CD4-positive, CD25-positive, alpha-beta regulatory T cell (primary cell): ENCODE results near the gene ZMYM3. TPM values are rescaled to one million over a fixed set of nuclear protein-coding genes. Genes with fewer than 3 reads are reported as not detected.

Experiments used
- ATAC-seq, 2 donors: fragments of 150-1000 bp; cut with Tn5 transposase; one replicate each; pipeline ENCODE4 v1.10.0; 2021; ENCODE audit warnings: low read depth in 2 of 2, moderate number of reproducible peaks in 2 of 2, moderate library complexity in 1 of 2
- DNase-seq, 3 donors: peaks; one replicate each; pipeline versions ENCODE4 v3.0.0 to v3.0.0-alpha.2; 2012 to 2022; ENCODE audit warnings: mixed read lengths in 1 of 3
- H3K27ac ChIP-seq: one replicate; pipeline ENCODE4 v1.7.0; 2013; ENCODE audit warnings: mild to moderate bottlenecking, low read length; ENCODE audit not compliant: insufficient read depth, poor library complexity, severe bottlenecking
- H3K27me3 ChIP-seq: one replicate; pipeline ENCODE4 v1.7.0; 2013; ENCODE audit warnings: low read length; ENCODE audit not compliant: control insufficient read depth, insufficient read depth
- H3K36me3 ChIP-seq: one replicate; pipeline ENCODE4 v1.7.0; 2013; ENCODE audit warnings: mild to moderate bottlenecking, low read length, moderate library complexity; ENCODE audit not compliant: control insufficient read depth, insufficient read depth
- H3K4me1 ChIP-seq: 2 replicates; pipeline ENCODE4 v1.7.0; 2013; ENCODE audit warnings: mild to moderate bottlenecking, low read length; ENCODE audit not compliant: insufficient read depth, control insufficient read depth, poor library complexity, severe bottlenecking
- H3K4me3 ChIP-seq: one replicate; pipeline ENCODE4 v1.7.0; 2013; ENCODE audit warnings: low read depth, mild to moderate bottlenecking, low read length, moderate library complexity
- H3K9me3 ChIP-seq, 2 experiments: 1 replicate in 1 of 2; 2 replicates in 1 of 2; pipeline ENCODE4 v1.7.0; 2013; ENCODE audit warnings: low read length in 2 of 2, mild to moderate bottlenecking in 1 of 2, moderate library complexity in 1 of 2; ENCODE audit not compliant: control insufficient read depth in 2 of 2
- H3K27ac Mint-ChIP-seq, 3 donors: one replicate each; pipeline ENCODE4 v1.8.0; 2020 to 2022; ENCODE audit warnings: mild to moderate bottlenecking in 3 of 3, mixed read lengths in 3 of 3, moderate library complexity in 2 of 3
- H3K27me3 Mint-ChIP-seq: one replicate; pipeline ENCODE4 v1.8.0; 2022; ENCODE audit warnings: mild to moderate bottlenecking, mixed read lengths
- H3K36me3 Mint-ChIP-seq: one replicate; pipeline ENCODE4 v1.8.0; 2020; ENCODE audit warnings: mixed read lengths
- H3K4me1 Mint-ChIP-seq, 4 donors: one replicate each; pipeline ENCODE4 v1.8.0; 2020 to 2022; ENCODE audit warnings: mixed read lengths in 4 of 4, mild to moderate bottlenecking in 1 of 4
- H3K4me3 Mint-ChIP-seq, 4 donors: one replicate each; pipeline ENCODE4 v1.8.0; 2020 to 2022; ENCODE audit warnings: mild to moderate bottlenecking in 4 of 4, mixed read lengths in 4 of 4, moderate library complexity in 3 of 4
- H3K9me3 Mint-ChIP-seq, 7 donors: one replicate each; pipeline ENCODE4 v1.8.0; 2020 to 2022; ENCODE audit warnings: mixed read lengths in 7 of 7, mild to moderate bottlenecking in 3 of 7, moderate library complexity in 2 of 7
- polyA plus RNA-seq, 4 donors: library from polyadenylated mRNA; unstranded; fragments of 300-500 nt; fragmentation: Illumina TruSeq; gene quantifications; one replicate each; pipeline ENCODE4 v1.2.3, GENCODE V29; 2021
- total RNA-seq: library from RNA; stranded (reverse); gene quantifications from one replicate; pipeline ENCODE4 v1.2.3, GENCODE V29; 2022

ZMYM3 gene
- total and polyA plus RNA-seq, 5 donors from 2014 or later = 4.9 to 19.5 (median 7.0) TPM

- Mint-ChIP-seq H3K27ac (peak overlapping the region in 1 of 3 donors; percentile 38), H3K36me3 (no peaks in the 10 kb centered on the region)
Measured at GRCh38 chrX:71228063-71228642, 25.8 kb downstream of the ZMYM3 start.

GRCh38 chrX:71227370-71228062 lies 26.4 kb downstream of the ZMYM3 start:
- no peak overlapping the region for H3K4me3 Mint-ChIP-seq
- Histone ChIP-seq H3K36me3 (no peaks in the 10 kb centered on the region), H3K27me3 (no peaks in the 10 kb centered on the region), H3K4me3 (no peak overlapping the region), H3K4me1 (no peaks in the 10 kb centered on the region), H3K9me3 (no peaks in the 10 kb centered on the region), H3K27ac (no peak overlapping the region)
- H3K27ac Mint-ChIP-seq = no peak overlapping the region
- peaks cover 0 to 3% (median 0%) of the 10 kb centered on the region in 4 donors for H3K4me1 Mint-ChIP-seq
- no peaks in the 10 kb centered on the region for H3K27me3 Mint-ChIP-seq
- ATAC-seq (no peak), DNase-seq (no peak)
- H3K36me3 Mint-ChIP-seq = no peaks in the 10 kb centered on the region
- no peaks in the 10 kb centered on the region for H3K9me3 Mint-ChIP-seq

More at GRCh38 chrX:71228063-71228642, 25.8 kb downstream of the ZMYM3 start:
- Histone ChIP-seq H3K27me3 (no peaks in the 10 kb centered on the region), H3K9me3 (no peaks in the 10 kb centered on the region), H3K4me3 (no peak overlapping the region), H3K4me1 (no peaks in the 10 kb centered on the region), H3K36me3 (no peaks in the 10 kb centered on the region), H3K27ac (no peak overlapping the region)
- ATAC-seq = no peak
- Mint-ChIP-seq H3K27me3 (no peaks in the 10 kb centered on the region), H3K4me1 (peaks cover 0 to 1% (median 0%) of the 10 kb centered on the region in 4 donors), H3K9me3 (no peaks in the 10 kb centered on the region), H3K4me3 (no peak overlapping the region)
- DNase-seq = no peak

- Histone ChIP-seq H3K27ac (no peak overlapping the region), H3K4me1 (no peaks in the 10 kb centered on the region), H3K4me3 (no peak overlapping the region), H3K9me3 (no peaks in the 10 kb centered on the region), H3K27me3 (no peaks in the 10 kb centered on the region), H3K36me3 (no peaks in the 10 kb centered on the region)
- no peak overlapping the region for H3K4me3 Mint-ChIP-seq
- H3K9me3 Mint-ChIP-seq = no peaks in the 10 kb centered on the region
- no peaks in the 10 kb centered on the region for H3K36me3 Mint-ChIP-seq
- ATAC-seq (no peak), DNase-seq (no peak)
- H3K27me3 Mint-ChIP-seq = no peaks in the 10 kb centered on the region
- no peak overlapping the region for H3K27ac Mint-ChIP-seq
- H3K4me1 Mint-ChIP-seq = peaks cover 0 to 3% (median 0%) of the 10 kb centered on the region in 4 donors
Measured at GRCh38 chrX:71225676-71226075, 28.3 kb downstream of the ZMYM3 start.

GRCh38 chrX:71225009-71225408 lies 28.9 kb downstream of the ZMYM3 start:
- Histone ChIP-seq H3K4me3 (no peak overlapping the region), H3K9me3 (no peaks in the 10 kb centered on the region), H3K27me3 (no peaks in the 10 kb centered on the region), H3K36me3 (no peaks in the 10 kb centered on the region), H3K27ac (no peak overlapping the region), H3K4me1 (no peaks in the 10 kb centered on the region)
- DNase-seq (no peak), ATAC-seq (no peak)
- Mint-ChIP-seq H3K4me1 (peaks cover 0 to 3% (median 0%) of the 10 kb centered on the region in 4 donors), H3K36me3 (no peaks in the 10 kb centered on the region), H3K4me3 (no peak overlapping the region), H3K27ac (no peak overlapping the region), H3K9me3 (no peaks in the 10 kb centered on the region), H3K27me3 (no peaks in the 10 kb centered on the region)

- H3K27ac Mint-ChIP-seq = no peak overlapping the region
- peaks cover 0 to 3% (median 0%) of the 10 kb centered on the region in 4 donors for H3K4me1 Mint-ChIP-seq
- H3K9me3 Mint-ChIP-seq = no peaks in the 10 kb centered on the region
Measured at GRCh38 chrX:71224098-71224708, 29.7 kb downstream of the ZMYM3 start.

GRCh38 chrX:71222929-71223328 lies 31.0 kb downstream of the ZMYM3 start, which contains the start of gene GJB1:
TSS of gene GJB1 (plus strand) at chrX:71223224. CDS start at chrX:71223708, 484 bp downstream.
- Mint-ChIP-seq H3K36me3 (no peaks in the 10 kb centered on the region), H3K4me3 (no peak within 1 kb of the TSS), H3K27me3 (no peaks in the 10 kb centered on the region), H3K9me3 (no peaks in the 10 kb centered on the region), H3K27ac (no peak within 1 kb of the TSS), H3K4me1 (peaks cover 0 to 3% (median 0%) of the 10 kb centered on the region in 4 donors)
- no peak for DNase-seq
- ATAC-seq = no peak
- Histone ChIP-seq H3K4me1 (no peaks in the 10 kb centered on the region), H3K36me3 (no peaks in the 10 kb centered on the region), H3K4me3 (no peak within 1 kb of the TSS), H3K27ac (no peak within 1 kb of the TSS), H3K27me3 (no peaks in the 10 kb centered on the region), H3K9me3 (no peaks in the 10 kb centered on the region)

More at GRCh38 chrX:71224098-71224708, 29.7 kb downstream of the ZMYM3 start:
- H3K27ac ChIP-seq = no peak overlapping the region
- H3K9me3 ChIP-seq = no peaks in the 10 kb centered on the region
- Mint-ChIP-seq H3K4me3 (no peak overlapping the region), H3K36me3 (no peaks in the 10 kb centered on the region), H3K27me3 (no peaks in the 10 kb centered on the region)
- ATAC-seq (no peak), DNase-seq (no peak)
- H3K4me3 ChIP-seq = no peak overlapping the region
- H3K4me1 ChIP-seq = no peaks in the 10 kb centered on the region
- H3K36me3 ChIP-seq = no peaks in the 10 kb centered on the region
- H3K27me3 ChIP-seq = no peaks in the 10 kb centered on the region

- no peak overlapping the region for H3K4me3 ChIP-seq
- no peaks in the 10 kb centered on the region for H3K36me3 Mint-ChIP-seq
Measured at GRCh38 chrX:71221145-71221544, 32.8 kb downstream of the ZMYM3 start.

More at GRCh38 chrX:71221145-71221544, 32.8 kb downstream of the ZMYM3 start:
- Mint-ChIP-seq H3K4me1 (peaks cover 0 to 8% (median 2%) of the 10 kb centered on the region in 4 donors), H3K27me3 (no peaks in the 10 kb centered on the region), H3K27ac (no peak overlapping the region), H3K9me3 (no peaks in the 10 kb centered on the region), H3K4me3 (no peak overlapping the region)
- ATAC-seq = no peak
- Histone ChIP-seq H3K36me3 (no peaks in the 10 kb centered on the region), H3K4me1 (no peaks in the 10 kb centered on the region), H3K27ac (no peak overlapping the region), H3K27me3 (no peaks in the 10 kb centered on the region), H3K9me3 (no peaks in the 10 kb centered on the region)
- DNase-seq = no peak
